RKO (cell line): ENCODE measurements around the gene ACAP2.

Experiments used
- DNase-seq: peaks from one replicate; pipeline ENCODE4 v3.0.0-alpha.2; 2016; ENCODE audit warnings: low spot score

ACAP2 gene

GRCh38 chr3:195258449-195259153 lies 184.2 kb downstream of the ACAP2 start:
- DNase-seq = no peak

- no peak for DNase-seq
Observed at GRCh38 chr3:195257454-195258448, 185.1 kb downstream of the ACAP2 start.

- DNase-seq = no peak
Observed at GRCh38 chr3:195256639-195257453, 186.0 kb downstream of the ACAP2 start.

DNA sequence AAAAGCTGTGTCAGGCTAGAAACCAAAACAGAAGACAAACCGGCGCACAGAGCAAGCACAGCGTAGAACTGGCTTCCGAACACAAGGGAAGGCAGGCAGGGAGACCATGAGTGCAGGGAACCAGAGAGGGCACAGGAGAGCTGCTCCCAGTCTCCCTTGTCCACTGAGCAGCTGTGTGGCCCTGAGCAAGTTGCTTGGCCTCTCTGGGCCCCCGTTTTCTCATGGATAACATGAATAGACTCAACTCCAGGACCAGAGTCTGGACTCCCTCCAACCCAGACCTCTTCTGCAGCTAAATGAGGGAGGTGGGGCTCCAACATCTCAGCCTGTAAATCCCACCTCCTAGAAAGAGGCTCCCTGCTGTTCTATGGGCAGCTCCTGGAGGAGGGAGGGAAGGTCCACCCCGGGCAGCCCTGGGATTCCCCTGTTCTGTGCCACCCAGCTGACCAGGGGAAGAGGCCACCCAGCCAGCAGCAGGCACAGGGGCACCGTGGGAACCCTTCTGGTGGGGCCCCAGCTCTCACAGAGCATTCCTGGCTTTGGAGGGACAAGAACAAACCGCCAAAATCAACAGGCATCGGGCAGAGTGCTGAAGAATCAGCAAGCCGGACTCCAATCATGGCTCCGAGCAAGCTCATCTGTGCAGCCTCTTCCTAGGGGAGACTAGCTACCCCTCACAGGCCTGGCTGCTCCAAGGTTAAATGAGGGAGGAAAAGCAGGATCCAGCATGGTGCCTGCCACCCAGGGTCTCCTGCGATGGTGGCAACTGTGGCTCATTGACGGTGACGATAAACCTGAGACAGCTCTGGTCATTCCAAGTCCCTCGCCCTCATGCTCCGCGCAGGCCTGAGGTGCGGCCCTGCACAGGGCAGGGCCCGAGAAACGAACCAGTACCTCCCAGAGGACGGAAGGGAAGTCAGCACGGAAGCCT lies 187.0 kb downstream of the ACAP2 start:
- DNase-seq = no peak

DNA sequence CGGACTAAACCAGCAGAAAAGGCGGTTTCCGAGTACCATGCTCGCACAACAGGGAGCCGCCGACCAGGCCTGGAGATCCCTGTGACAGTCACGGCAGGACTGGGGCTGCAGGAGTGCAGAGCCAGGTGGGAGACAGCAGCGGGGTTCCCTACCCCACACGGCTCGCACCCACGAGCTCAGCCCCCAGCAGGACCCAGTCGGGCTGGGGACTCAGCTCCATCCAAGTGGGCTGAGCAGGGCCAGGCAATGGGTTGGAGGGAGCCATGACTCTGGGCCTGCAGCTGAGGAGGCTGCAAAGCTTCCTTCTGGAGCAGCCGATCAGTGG lies 187.7 kb downstream of the ACAP2 start:
- DNase-seq = no peak

GRCh38 chr3:195254454-195255175 lies 188.2 kb downstream of the ACAP2 start:
- DNase-seq = no peak

DNA sequence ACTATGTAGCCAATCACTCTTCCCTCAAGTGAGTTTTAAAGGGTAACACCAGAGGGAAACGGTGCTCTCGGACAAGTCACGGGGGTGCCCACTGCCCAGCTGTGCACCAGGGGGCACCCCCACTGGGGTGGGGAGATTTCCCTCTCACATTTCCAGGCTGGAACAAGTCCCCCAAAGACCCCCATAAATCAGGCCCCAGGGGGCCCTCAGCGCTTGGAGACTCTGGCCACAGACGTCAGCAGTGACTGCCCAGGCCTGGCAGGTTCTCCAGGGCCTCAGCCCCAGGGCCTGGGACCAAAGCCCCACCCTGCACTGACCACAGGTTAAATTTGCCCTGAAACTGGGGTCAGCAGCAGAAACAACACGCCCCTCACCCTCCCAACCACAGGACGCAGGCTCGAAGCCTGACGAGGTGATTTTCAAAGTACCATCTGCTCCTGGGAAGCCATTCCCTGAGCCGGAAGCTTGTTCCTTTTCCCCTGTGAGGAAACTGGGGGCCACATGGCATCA lies 188.8 kb downstream of the ACAP2 start:
- no peak for DNase-seq

DNA sequence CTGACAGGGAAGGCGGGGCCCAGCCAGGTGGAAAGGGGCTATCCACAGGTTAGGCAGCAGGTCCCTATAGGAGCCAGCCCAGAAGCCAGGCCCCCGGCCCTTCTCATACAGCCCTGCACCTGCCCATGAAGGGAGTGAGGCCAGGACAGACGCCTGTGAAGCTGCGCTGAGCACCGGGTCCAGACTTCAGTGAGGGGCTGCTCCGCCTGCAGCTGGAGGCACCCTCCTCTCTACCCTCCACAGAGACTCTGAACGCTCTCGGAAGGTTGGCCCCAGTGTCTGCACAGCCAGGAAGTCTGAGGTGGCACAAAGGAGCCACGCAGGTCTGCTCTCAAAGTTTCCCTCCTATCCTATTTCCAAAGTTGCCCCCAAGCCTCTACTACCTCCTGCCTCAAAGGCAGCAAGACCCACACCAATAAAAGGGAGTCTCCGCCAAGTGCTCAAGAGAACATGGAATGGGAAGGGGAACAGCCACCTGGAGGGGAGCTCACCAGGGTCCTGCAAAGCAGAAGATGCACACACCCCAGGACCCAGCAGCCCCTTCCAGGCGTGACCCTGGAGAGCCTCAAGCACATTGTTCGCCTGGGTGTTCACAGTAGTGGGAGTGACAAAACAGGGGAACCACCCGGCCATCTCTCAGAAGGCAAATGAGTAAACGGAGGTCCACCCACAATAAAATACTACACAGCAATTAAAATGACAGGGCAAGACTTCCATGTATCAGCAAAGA lies 191.3 kb downstream of the ACAP2 start:
- DNase-seq = no peak

- DNase-seq = no peak
Observed at GRCh38 chr3:195250473-195251251, 192.2 kb downstream of the ACAP2 start.

DNA sequence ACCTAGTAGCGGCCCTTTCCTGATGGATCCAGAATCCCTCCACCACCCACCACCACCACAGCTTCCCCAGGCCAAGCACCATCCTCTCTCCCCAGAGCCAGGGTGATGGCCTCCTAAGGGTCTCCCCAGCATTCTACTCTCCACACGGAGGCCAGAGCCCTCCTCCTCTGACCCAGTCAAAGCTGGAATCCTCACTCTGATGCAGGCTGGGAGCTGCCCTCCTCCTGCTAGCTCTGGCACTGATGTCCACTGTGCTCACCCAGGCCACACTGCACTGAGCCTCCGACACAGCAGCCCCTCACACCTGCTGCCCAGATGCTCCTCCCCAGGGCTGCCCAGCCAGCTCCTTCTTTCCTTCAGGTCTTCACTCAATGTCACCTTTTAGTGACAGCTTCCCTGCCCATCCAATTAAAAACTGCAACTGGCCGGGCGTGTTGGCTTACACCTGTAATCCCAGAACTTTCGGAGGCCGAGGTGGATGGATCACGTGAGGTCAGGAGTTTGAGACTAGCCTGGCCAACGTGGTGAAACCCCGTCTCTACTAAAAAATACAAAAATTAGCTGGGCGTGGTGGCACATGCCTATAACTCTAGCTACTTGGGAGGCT lies 192.9 kb downstream of the ACAP2 start:
- DNase-seq = no peak

DNA sequence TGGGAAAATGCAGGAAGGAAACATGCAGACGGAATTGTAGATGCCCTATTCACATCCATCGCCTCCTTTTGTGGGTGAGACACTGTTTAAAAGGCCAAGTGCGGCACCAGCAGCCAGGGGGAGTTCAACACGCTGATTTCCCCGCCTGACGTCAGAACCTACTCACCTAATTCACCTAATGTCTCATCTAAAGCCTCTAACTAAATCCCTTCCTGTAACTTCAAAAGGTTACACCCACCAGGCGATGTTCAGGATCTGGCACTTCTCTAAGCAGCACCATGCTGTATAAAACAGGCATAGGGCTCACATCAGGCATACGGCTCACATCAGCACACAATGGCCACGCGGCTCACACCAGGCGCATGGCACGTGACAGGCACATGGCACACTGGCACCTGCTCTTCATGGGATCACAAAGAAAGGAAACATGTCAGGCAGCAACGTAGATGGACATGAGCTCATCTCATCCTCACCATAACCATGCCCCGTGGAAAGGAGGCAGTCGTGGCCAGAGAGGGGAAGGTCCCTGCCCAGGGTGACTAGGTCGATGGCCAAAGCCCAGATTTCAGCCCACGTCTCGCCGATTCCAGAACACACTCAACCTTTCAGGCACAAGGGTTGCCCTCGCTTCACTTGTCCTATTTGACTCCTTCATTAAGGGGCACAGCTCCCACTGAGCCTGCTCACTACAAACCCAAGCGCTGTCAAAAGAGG lies 193.6 kb downstream of the ACAP2 start:
- no peak for DNase-seq

DNA sequence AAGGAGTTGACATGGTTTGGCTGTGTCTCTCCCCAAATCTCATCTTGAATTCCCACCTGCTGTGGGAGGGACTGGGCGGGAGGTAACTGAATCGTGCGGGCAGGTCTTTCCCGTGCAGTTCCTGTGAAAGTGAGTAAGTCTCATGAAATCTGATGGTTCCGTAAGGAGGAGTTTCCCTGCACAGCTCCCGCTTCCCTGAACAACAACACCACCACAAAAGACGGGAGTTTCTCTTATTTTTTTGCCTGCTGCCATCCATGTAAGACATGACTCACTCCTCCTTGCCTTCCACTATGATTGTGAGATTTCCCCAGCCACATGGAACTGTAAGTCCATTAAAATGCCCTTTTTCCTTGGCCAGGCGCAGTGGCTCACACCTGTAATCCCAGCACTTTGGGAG lies 194.5 kb downstream of the ACAP2 start:
- DNase-seq = no peak

- no peak for DNase-seq
Observed at GRCh38 chr3:195247863-195248189, 195.0 kb downstream of the ACAP2 start.

DNA sequence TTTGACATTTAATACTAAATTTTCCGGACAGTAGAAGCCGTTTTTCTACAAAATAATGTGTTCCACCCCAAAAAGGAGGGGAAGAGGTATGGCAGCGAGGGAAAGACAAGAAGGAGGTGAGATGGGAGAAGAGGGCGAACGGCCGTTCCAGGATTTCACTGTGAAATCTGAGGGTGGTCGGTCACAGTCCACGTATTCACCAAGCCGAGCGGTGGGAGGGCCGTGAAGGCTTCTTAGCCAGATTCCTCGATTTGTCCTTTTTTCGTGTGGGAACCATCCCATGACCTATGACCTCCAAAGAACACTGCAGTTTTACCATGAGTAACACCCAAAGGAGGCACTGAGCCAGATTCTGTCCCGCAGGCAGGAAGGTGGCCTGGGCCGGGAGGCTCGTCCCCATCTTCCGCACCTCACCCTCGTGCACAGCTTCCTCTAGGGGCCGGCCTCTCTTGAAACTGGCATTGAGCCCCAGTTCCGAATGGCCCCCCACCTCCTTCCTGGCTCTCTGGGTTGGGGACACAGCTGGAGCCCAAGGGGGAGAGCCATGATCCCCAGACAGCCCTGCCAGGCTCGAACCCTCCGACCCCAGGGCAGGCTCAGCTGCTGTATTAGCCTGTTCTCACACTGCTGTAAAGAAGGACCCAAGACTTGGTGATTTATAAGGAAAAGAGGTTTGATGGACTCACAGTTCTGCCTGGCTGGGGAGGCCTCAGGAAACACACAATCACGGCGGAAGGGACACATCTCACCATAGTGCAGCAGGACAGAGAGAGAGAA lies 195.5 kb downstream of the ACAP2 start:
- DNase-seq = no peak

DNA sequence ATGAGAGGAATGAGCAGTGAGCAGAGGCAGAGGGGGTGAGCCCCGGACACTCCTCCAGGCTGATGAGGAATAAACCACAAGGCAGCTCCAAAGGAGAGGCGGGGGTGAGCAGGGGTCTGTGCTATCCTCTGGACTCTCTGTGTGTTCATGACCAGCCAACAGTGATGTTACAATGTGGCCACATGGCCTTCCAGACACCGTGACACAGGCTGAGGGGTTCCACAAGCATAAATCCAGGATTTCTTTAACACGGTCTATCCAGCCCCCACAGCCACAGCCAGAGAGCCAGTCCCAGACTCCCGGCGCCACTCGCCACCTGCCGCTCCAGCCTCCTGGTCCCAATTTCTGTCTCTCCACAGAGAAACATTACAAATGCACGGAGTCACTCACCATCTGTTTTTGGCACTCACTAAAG lies 196.2 kb downstream of the ACAP2 start:
- no peak for DNase-seq

- no peak for DNase-seq
Observed at GRCh38 chr3:195245531-195245951, 197.3 kb downstream of the ACAP2 start.
